Astrocyte (in vitro differentiated cells and primary cell): ENCODE results near the gene ZNF223.

Source experiments
- CTCF ChIP-seq: IDR thresholded peaks from 2 replicates; pipeline ENCODE4 v1.5.1; 2011; ENCODE audit warnings: low read depth, mild to moderate bottlenecking, inconsistent platforms, low read length, moderate library complexity; ENCODE audit not compliant: insufficient read depth
- EZH2 ChIP-seq: IDR thresholded peaks from 2 replicates; pipeline ENCODE4 v1.6.1; 2012; ENCODE audit warnings: mild to moderate bottlenecking, low read length, inconsistent platforms; ENCODE audit not compliant: insufficient read depth

GRCh38 chr19:44051650-44052402, at the start of gene ZNF223:
- TF ChIP-seq CTCF (no peak), EZH2 (no peak)
